Activated CD8-positive, alpha-beta memory T cell treated with anti-CD3 and anti-CD28 coated beads, Interleukin-2, amount 50 U/mL, for 24 hours (primary cell): ENCODE measurements around the gene ZSWIM7.
"Not testable (repeated sequence)": the region's sequence is repeated elsewhere in the genome, so short reads cannot be mapped to it uniquely, and the experiment has no call there.

Source experiments
- DNase-seq: peaks from one replicate; pipeline ENCODE4 v3.0.0-alpha.2; 2020; ENCODE audit errors: extremely low read depth

Gene ZSWIM7

DNA sequence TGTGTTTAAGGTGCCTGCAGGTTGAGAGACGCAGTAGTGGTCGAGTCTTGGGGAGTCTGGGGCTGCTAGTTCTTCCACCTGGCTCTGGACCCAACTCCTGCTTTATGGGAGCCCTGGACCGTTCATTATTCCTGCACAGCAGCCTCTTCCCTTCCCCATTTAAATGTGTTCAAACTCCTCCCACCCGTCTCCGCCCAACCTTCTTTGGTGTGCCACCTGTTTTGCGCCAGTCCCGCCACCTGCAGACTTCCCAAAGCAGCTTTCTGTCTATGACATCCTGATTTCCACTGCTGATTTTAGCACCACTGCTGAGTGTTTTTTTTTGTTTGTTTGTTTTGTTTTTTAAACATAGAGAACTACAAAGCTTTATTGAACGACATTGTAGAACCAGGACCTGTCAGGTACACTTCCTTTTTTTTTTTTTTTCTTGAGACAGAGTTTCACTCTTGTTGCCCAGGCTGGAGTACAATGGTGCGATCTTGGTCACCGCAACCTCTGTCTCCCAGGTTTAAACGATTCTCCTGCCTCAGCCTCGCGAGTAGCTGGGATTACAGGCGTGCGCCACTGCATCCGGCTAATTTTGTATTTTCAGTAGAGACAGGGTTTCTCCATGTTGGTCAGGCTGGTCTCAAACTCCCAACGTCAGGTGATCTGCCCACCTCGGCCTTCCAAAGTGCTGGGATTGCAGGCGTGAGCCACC is 41.7 kb downstream of the ZSWIM7 start:
- DNase-seq: no peak

GRCh38 chr17:15957206-15957605 is 42.3 kb downstream of the ZSWIM7 start:
- DNase-seq: no peak

DNA sequence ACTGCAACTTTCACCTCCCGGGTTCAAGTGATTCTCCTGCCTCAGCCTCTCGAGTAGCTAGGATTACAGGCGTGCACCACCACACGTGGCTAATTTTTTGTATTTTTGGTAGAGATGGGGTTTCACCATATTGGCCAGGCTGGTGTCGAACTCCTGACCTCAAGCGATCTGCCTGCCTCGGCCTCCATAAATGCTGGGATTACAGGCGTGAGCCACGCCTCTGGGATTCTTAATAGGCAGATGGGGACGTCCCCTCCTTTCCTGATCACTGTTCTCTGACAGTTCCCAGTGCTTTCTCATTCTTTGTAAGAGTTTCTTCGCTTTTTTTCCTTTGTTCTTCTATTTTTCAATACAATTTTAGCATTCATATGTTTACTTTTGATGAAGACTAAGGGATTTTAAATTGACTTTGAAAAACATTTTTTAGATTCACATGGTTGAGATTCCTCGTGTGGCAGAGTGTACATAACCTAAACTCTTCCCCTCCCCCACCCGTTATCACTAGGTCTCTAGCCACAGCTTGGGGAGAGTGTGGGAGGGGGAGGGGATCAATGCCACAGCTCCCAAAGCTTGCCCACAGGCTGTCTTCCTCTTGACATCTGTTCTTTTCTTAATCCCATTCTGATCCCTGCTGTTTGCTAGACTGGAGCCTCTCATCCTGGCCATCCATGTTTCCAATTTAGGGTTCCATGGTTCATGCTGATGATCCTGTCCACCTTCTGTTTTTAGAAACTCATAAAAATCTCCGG is 43.5 kb downstream of the ZSWIM7 start:
- no peak for DNase-seq

GRCh38 chr17:15954222-15954621 is 45.3 kb downstream of the ZSWIM7 start:
- no peak for DNase-seq

DNA sequence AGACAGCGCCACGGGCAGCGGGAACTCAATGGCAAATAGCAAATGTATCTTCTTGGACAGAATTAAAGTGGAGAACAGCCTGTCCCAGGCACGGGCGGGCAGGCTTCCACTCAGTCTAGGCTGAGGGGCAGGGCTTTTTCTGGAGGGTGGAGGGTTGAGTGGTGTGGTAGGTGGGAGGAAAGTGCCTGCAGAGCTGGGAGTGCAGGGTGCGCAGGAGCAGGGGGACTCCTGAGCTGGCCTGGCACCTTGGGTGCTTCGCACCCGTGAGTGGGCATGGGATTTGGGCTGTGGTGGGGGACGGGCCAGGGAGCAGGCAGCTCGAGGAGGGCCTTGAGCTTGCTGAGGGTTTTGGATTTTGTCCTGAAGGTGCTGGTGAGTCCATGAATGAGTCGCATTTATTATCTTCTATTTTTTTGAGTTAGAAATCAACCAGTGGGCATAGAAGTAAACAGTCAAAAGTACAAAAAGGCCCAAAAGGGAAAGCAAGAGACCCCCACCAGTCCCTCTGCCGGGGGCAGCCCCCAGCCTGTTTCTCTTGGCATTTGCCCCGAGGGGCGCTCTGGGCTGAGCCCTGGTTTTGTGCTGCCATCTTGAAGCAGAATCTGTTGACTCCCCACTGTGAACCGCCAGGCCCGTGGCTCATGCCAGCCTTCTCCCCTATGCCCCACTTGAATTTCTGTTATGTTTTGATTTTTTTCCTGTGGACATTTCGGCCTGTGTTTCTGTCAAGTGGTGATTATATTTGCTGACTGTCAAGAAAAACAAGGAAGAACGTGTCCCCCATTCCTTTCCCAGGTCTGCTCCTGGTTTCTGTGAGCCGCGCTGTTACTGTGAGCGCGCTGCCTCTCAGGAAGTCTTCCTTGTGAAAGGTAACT is 46.4 kb downstream of the ZSWIM7 start:
- DNase-seq: no peak

GRCh38 chr17:15952048-15952532 is 47.4 kb downstream of the ZSWIM7 start:
- DNase-seq: no peak

GRCh38 chr17:15951368-15952047 is 48.0 kb downstream of the ZSWIM7 start:
- DNase-seq: no peak

DNA sequence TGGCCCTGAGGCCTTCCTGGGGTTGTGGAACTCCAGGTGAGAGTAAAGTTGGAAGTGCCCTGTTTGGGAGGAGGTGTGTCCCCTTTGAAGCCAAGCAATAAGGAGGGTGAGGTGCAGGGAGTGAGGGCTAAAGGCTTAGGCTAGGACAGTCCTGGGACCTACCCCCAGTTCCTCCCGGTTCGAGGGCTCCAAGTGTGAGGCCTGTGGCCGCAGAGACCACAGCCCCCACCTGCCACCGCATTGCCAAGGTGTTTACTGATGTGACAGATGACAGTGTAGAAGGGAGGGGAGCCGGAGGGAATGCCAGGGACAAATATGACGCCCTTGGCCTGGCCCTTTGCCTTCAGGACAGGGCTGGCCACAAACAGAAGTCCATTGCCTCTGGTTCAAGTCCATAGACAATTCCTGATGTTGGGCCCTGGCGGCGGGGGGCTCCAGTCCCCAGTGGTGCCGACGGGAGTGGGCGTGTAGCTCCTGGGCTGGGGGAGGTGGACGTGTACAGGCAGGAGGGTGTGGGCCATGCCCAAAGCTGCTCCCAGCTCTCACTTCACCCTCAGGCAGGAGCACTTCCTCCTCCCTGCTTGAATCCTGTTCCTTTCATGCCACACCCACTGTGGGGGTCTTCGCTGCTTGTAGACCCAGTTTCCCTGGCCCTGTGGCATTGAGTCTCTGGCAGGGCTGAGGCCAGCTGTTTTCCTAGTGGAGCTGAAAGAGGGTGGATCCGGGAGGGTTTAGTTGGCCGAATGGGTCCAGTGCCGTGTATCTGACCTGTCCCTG is 51.3 kb downstream of the ZSWIM7 start:
- DNase-seq: no peak

GRCh38 chr17:15947271-15947670 is 52.2 kb downstream of the ZSWIM7 start:
- DNase-seq: no peak

DNA sequence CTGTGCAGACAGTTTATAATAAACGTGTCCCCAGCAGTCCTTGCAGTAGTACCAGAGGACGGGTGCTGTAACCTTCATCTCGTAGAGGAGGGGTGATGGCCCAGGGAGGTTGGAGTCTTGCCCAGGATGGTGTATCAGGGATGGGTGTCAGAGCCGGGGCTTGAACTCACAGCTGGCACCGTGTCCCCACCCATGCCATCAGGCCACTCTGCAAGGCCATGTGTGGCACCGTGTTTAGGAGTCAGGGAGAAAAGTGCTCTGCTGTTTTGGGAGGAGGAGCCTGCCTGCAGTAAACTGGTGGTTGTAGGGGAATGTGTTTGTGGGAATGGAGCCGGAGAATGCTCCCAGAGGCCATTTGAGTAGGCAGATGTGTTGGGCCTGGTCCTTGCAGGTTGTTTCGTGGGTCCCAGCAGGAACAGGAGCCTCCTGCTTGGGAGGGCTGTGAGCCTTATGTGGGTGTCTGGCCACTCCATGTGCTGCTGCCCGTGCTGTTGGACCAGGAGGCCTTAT is 52.8 kb downstream of the ZSWIM7 start:
- DNase-seq: no peak

DNA sequence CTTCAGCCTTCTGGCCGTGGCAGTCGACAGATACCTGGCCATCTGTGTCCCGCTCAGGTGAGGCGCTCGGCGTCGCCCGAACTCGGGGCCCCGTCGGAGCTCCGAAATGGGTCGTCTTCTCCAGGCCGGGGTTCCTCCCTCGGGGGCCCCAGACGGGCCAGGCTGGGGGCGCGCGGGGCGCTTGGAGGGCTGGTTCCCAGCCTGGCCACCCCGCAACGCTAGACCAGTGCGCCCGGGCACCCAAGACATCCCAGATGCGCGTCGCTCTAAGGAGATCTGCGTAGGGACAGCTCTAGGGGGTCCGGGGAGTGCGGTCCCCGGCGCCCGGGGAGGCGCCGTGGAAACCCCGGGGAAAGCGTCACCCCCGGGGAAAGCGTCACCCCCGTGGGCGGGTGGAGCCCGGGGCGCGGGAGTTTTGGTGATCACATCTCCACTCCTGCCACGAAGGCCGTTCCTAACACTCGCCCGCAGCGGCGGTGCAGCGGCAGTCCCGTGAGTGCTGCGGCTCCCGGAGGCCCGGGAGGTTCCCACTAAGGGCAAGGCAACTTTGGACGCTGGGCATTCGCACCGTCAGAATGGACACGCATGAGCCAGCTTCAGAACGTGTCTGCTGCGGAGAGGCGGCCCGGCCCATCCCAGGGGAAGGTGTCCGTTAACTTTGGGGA is 53.8 kb downstream of the ZSWIM7 start:
- no peak for DNase-seq

DNA sequence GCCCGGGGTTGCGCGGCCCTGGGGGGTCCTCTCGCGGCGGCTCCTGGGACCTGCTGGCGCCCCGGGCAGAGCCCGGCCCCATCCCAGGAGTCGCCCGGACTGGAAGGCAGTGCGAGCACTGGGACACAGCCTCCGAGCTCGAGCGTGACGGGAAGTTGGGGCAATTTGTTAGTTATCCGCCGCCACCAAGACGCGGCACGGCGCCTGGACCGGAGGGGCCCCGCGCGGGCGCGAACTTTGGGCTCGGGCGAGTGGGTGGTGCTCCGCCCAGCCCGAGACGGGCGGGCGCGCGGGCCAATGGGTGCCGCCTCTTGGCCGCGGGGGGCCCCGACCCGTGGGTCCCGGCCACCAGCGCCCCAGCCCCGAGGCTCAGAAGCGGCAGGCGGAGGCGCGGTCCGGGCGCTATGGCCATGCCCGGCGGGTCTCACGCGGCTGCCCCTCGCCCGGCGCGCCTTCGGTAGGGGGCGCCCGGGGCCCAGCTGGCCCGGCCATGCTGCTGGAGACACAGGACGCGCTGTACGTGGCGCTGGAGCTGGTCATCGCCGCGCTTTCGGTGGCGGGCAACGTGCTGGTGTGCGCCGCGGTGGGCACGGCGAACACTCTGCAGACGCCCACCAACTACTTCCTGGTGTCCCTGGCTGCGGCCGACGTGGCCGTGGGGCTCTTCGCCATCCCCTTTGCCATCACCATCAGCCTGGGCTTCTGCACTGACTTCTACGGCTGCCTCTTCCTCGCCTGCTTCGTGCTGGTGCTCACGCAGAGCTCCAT is 54.6 kb downstream of the ZSWIM7 start, which contains the start of gene ADORA2B:
TSS of gene ADORA2B (plus strand) at position 372 of the 768 bp plus-strand sequence. CDS start at position 491, 119 bp downstream.
- no peak for DNase-seq

DNA sequence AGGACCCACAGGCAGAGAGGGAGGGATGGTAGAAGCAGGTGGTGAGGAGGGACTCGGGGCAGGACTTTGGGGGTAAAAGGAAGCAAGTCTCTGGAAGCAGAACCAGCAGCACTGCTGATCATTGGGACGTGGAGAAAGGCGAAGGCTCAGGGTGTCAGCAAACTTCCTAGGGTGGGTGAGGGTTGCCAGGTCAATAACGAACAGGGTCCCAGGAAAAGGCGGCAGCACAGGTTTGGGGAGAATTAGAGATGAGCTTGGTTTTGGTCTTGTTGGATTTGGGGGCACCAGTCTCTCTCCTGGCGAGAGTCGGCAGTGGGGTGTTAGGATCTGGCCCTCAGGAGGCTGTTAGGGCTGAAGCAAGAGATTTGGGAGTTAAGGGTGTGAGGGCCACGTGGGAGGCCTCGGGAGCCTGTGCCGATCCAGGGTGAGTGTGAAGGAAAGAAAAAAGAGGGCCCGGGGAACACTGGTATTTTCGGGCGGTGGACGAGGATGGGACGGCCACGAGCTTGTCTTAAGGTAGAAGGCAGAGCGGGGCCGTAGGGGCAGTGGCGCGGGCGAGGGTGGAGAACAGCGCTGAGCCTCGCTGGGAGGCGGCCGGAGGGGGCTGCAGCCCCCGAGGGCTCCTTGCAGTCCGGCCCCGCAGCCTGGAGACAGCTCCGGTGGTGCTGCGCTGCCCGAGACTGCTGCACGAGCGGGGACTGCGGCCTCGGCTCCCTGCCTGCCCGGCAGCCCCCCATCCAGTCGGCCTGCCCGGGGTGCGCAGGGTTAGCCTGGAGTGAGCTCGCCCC is 55.3 kb downstream of the ZSWIM7 start:
- no peak for DNase-seq

- no peak for DNase-seq
Observed at GRCh38 chr17:15942207-15942833, 57.2 kb downstream of the ZSWIM7 start.

- DNase-seq: no peak
Observed at GRCh38 chr17:15941781-15942180, 57.7 kb downstream of the ZSWIM7 start.

- not testable (repeated sequence) for DNase-seq
Observed at GRCh38 chr17:15936481-15936880, 63.0 kb downstream of the ZSWIM7 start.

DNA sequence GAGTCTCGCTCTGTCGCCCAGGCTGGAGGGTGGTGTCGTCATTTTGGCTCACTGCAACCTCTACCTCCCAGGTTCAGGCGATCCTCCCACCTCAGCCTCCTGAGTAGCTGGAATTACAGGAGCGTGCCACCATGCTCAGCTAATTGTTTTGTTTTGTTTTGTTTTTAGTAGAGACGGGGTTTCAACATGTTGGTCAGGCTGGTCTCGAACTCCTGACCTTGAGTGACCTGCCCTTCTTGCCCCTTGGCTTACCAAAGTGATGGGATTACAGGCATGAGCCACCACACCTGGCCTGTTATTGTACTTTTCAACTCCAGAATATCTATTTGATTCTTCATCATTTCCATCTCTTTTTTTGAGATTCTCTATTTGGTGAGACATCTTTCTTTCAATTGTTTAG is 63.6 kb downstream of the ZSWIM7 start:
- DNase-seq: no peak

GRCh38 chr17:15934866-15935265 is 64.6 kb downstream of the ZSWIM7 start:
- no peak for DNase-seq
